HTERT RPE-1 (cell line): ENCODE data around the gene FAM156A.
"Not testable (repeated sequence)": the region's sequence is repeated elsewhere in the genome, so short reads cannot be mapped to it uniquely, and the experiment has no call there.

ENCODE experiments used
- in situ Hi-C: fragments of 300-500 bp; cut with MboI; formaldehyde crosslinking; loops from 4 replicates; pipeline ENCODE4 v1.14.3; 2020; ENCODE audit warnings: low sequenced_read_pairs

FAM156A gene

GRCh38 chrX:52958113-52958959 is at the start of gene FAM156A:
Gene FAM156A (minus strand): TSS chrX:52958518. CDS start chrX:52948588, 9,930 bp downstream.
- in situ Hi-C loops = not testable (repeated sequence)

GRCh38 chrX:53005327-53005726 is 47.0 kb upstream of the FAM156A start:
- in situ Hi-C loops = no loop called here

- in situ Hi-C loops = no loop called here
These were observed 46.5 kb upstream of the FAM156A start for GRCh38 chrX:53004811-53005210.

- in situ Hi-C loops = no loop called here
These were observed 45.7 kb upstream of the FAM156A start for GRCh38 chrX:53004038-53004437.

GRCh38 chrX:53003111-53003510 is 44.8 kb upstream of the FAM156A start:
- in situ Hi-C loops = no loop called here

GRCh38 chrX:53001958-53002357 is 43.6 kb upstream of the FAM156A start:
- in situ Hi-C loops = no loop called here

GRCh38 chrX:53000447-53001135 is 42.3 kb upstream of the FAM156A start:
- in situ Hi-C loops = no loop called here

- in situ Hi-C loops = no loop called here
These were observed 37.6 kb upstream of the FAM156A start for GRCh38 chrX:52995987-52996331.

GRCh38 chrX:52995135-52995986 is 37.0 kb upstream of the FAM156A start:
- in situ Hi-C loops = no loop called here

- in situ Hi-C loops = no loop called here
These were observed 32.5 kb upstream of the FAM156A start for GRCh38 chrX:52990848-52991247.

- in situ Hi-C loops = not testable (repeated sequence)
These were observed 31.8 kb upstream of the FAM156A start for GRCh38 chrX:52990011-52990631.

- in situ Hi-C loops = no loop called here
These were observed 30.9 kb upstream of the FAM156A start for GRCh38 chrX:52988985-52989917.

GRCh38 chrX:52983321-52984000 is 25.1 kb upstream of the FAM156A start:
- in situ Hi-C loops = no loop called here

- in situ Hi-C loops = no loop called here
These were observed 21.7 kb upstream of the FAM156A start for GRCh38 chrX:52979993-52980392.

GRCh38 chrX:52979568-52979967 is 21.2 kb upstream of the FAM156A start:
- in situ Hi-C loops = no loop called here

GRCh38 chrX:52977953-52978352 is 19.6 kb upstream of the FAM156A start:
- in situ Hi-C loops = no loop called here

- in situ Hi-C loops = not testable (repeated sequence)
These were observed 17.3 kb upstream of the FAM156A start for GRCh38 chrX:52975576-52975975.

- in situ Hi-C loops = not testable (repeated sequence)
These were observed 16.1 kb upstream of the FAM156A start for GRCh38 chrX:52974336-52974992.

GRCh38 chrX:52967922-52968321 is 9.6 kb upstream of the FAM156A start:
- in situ Hi-C loops = not testable (repeated sequence)
